Forelimb muscle (tissue), 1 donor: Measurements from ENCODE around the gene SVIL. TPM values are rescaled to one million over a fixed set of nuclear protein-coding genes. Genes with fewer than 3 reads are reported as not detected.
"Not testable (repeated sequence)": the region's sequence is repeated elsewhere in the genome, so short reads cannot be mapped to it uniquely, and the experiment has no call there.

Source experiments
- DNase-seq: peaks from one replicate; pipeline ENCODE4 v3.0.0-alpha.2; 2013; ENCODE audit warnings: low read depth
- polyA plus RNA-seq: library from polyadenylated mRNA; unstranded; fragments of 120-200 nt; gene quantifications from one replicate; pipeline ENCODE4 v1.2.1, GENCODE V29; 2013; ENCODE audit not compliant: insufficient read length

The SVIL gene
- polyA plus RNA-seq, 1 donor, result 223 TPM

DNA sequence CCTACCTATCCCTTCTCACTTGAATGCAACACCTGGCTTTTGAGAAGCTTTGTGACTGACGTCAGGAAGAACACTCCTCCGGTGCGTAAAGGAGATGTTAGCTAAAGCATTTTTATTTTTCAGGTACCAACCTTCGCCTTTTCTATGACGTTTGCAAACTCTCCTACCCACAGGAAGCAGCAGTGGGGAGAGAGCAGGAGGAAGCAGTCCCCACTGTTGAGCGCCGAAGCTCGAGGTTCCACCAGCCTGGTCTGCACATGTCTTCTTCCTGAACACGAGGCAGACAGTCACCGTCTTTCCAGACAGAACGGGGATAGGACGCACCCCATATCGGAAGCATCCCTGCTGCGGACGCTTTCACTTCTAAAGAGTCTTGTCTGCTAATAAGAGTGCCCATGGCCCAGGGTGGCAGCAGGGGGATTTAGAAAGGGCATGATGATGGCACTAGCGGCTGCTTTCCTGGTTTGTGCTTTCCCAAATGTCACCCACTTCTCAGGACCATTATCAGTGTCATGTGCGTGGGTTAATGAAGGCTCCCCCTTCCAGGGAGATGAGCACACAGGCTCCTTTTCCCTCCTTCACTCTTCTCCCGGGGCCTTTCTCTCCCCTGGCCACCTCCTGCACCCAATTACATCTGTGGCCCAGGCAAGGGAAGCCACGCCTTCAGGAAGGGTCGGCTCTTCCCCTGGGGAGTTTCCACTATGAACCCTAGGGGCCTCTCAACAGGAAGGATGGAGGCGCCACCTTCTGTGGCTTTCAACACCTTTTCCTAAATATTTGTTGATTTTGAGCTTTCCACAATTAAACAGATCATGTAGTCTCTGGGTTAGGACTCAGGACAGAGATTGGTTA is 147.5 kb downstream of the SVIL start:
- DNase-seq, result not testable (repeated sequence)

DNA sequence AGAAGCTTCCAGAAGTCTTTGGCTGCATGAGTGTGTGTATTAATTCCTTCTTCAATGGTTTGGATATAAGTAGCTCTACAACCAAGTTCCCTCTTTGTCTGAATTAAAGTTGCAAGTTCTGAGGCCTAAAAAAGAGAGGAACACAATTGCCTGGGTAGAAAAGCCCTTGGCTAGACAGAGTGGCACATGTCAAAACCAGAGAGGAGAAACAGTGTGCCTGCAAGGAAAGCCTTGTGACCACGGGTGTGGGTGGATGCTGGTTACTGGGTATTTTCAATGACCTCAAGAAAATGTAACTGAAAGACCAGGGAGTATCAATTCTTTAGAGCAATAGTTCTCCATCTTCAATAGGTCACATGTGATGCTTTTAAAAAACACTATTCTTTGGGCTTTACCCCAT is 148.3 kb downstream of the SVIL start:
- no peak for DNase-seq

DNA sequence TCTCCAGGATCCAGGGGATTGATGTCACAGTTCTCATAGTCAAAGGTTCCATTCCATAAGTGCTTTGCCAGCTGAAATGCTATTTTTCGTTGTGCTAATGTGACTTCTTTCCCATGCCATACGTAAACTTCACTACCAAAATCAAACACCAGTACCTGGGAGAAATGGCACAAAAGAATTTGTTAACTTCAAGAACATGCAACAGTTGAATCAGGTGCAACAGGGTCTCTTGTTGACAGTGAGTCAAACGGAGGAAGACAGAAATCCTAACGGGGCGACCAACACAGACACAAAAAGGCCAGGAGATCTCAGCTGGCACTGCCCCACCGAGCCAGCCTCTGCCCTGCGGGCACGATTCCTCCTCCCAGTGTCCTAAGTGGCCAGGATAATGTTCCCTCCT is 150.1 kb downstream of the SVIL start:
- not testable (repeated sequence) for DNase-seq

DNA sequence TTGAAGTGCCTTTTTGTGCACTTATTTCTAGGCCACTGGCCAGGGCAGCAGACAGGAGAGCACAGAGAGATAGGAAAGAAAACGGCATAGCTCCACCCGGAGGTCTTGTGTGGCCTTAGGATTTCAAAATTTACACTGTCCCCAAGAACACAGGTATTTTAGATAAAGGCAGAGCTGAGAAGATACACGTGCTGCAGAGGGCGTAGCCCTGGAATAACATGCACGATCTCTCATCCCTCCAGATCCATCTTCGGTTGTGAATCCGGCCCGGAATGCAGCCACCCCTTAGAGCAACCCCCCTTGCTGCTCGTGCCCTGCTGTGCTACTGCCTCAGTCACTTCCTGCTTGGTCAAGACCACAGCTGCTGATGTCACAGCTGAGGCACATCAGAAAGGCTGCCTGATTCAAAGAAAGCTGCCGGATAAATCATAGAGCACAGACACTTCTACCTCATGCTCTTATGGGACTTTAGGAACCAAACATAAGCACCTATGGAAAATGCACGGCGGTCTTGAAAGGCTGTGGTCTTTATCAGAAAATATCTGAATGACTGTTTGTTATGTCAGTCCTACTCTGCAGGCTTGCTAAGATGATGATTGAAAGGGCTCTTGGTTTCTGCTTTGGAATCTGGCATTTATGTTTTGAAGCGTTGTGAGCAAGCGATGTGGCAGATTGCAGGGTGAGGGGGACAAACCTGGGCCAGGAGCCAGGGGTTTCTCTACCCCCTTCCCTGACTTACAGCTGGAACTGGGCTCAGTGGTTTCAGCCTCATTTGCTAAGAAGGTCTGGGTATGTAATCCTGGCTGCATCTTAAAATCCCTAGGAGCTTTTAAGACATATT is 152.0 kb downstream of the SVIL start:
- DNase-seq, result no peak

DNA sequence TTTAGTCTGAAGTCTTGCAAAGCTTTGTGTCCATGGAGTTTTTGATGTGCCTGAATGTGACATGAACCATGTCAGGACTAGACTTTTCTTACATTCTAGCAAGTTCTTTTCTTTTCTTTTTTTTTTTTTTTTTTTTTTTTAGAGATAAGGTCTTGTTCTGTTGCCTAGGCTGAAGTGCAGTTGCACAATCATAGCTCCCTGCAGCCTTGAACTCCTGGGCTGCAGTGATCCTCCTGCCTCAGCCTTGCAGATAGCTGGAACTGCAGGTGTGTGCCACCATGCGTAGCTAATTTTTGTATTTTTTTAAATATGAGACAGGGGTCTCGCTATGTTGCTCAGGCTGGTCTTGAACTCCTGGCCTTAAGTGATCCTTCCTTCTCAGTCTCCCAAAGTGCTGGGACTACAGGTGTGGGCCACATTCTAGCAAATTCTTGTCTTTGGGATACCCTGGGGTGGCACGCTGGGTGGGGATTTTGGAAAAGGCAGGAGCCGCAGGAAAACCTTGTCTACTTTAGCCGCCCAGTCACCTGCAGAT is 152.8 kb downstream of the SVIL start:
- DNase-seq, result no peak

DNA sequence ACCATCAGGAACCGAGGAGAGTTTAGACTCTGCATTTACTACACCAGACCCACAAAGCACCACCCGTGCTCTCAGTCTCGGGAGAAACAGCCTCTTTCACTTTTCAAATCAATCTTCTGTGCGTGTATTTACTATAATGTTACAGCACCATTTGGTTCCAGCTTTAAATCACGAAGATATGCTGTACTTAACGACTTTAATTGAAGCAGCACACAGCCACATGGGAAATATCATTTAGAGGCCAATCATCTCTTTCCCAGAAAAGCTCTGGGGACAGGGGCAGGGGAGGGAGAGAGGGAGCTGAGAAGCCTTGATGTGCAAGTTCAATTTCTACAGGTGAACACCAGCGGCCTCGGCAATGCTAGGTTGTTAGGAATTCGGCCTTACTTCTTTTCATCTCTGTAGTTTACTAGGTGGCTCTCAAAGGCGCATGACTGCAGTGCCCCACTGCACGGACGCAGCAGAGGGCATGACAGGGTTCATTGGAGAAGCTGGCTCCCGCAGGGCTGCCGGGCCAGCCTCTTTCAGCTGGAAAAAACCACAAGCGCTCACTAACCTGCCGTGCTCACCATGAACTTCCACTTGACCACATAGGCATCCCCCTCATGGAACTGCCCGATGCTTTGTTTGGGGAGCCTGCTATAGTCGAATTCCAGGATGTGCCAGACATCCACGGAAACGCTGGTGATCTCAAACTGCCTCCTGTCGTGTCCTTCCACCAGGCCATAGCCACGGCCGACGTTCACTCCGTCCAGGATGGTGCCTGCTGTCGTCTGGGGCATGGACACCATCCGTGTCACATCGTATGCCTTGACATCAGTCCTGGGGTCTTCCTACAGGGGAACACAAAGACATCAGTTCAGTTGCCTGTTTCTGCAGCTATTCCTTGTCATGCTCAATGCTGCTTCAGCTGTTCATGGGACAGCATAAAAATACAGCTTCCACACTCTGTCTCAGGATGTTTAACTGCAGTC is 154.5 kb downstream of the SVIL start:
- DNase-seq, result no peak

DNA sequence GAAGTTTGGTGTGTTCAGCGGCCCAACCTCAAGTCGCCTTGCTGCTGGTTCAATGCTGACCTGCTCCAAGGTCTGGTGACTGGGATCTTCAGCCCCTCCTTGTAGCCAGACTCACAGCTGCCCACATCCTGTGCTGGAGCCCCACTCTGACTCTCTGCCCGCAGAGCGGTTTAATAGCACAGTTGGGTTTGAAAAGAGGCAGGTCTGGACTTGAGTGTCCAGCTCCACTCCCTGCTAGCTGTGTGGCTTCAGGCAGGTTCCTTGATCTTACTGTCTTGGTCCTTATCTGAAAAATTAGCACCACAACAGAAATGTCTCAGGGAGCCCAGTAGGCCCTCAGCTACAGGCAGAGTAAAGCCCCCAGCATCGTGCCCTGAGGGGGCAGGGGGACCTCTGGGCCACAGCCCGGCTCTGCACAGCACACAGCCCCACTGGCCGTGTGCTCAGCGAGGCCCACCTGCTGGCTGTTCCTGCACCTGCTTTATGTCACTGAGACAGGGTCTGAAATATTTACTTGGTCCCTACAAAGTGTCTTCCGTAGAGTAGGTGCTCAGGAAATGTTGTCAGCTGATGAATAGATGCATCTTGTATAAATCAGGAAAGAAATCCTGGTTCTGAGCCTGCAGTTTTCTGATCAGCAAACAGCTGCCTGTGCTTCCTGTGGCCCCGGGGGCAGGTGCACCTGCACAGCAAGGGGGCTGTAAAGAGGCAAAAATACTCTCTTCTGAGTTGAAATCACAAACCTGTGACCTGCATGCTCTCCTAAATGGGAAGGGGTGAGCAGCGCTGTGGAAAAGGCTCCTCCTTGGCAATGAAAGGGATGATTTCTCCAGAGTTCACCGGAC is 155.5 kb downstream of the SVIL start:
- DNase-seq, result no peak

DNA sequence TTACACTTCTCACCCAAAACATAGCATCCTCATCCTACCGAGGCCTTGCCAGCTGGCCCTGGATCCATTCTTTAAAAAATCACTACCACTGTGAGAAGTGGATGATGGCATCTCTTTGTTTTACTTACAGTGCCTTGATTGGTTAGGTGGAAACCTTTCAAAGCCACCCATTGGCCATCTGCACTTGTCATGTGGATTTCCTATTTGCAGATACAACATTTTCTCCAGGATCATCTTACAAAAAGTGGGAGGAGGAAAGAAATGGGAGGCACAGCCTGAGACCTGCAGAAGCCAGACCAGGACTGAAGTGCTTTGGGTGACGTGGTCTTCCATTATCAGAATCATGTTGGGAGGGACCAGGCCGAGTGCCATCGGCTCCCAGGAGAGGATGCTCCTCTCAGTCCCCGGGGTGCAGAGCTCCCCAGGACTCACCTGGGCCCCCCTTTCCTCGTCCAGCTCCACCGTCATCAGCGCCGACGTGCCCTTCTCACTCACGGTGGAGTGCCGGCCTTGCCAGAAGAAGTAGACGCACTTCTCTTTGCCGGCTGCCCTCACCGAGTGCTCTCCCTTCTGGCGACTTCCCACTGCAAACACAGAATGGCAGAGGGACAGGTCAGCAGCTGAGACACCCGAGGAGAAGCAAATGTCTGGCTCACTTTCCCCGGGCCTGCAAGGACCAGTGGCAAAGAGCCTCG is 161.2 kb downstream of the SVIL start:
- DNase-seq, result no peak

DNA sequence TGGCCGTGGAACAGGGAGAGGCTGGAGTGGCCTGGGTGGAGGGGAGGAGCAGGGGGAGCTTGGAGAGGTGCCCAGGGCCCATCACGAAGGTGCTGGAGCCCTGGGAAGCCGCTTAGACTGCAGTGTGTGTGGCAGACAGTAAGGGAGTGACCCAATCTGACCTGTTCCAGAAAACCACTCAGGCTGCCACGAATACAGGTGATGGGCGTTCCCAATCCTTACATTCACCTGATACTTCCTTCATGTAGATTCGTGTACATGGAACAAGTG is 161.7 kb downstream of the SVIL start:
- DNase-seq, result no peak

DNA sequence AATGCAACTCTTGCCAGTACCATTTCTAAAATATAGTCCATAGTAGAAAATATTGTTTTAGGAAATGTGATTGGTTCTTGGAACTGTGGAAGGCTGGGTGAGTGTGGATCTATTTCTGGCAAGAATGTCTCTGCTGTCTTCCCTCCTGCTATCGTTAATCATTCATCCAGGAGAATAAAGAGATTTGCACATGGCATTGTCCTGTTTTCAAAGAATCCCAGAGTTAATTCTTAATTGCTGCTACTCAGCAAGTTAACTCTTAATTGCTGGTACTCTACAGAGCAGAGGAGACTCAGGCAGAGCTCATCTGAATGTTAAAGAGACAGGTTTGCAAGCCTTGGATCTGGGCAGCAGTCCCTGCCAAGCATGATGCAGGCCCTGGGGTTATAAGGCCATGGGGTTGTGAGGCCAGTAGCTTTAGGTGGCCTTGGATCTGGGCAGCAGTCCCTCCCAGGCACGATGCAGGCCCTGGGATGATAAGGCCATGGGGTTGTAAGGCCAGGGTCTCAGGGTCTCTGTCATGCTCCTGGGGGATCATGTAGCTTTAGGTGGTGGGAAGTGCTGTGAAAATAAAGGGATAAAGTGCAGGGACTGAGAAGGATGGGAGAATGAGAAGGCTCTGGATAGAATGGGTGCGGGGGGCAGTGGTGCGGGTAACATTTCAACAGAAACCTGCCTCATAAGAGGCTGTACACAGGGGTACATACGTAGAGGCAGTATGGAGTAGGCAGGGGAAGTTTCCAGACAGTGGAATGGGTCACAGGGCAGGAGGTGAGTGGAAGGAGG is 162.3 kb downstream of the SVIL start:
- no peak for DNase-seq

DNA sequence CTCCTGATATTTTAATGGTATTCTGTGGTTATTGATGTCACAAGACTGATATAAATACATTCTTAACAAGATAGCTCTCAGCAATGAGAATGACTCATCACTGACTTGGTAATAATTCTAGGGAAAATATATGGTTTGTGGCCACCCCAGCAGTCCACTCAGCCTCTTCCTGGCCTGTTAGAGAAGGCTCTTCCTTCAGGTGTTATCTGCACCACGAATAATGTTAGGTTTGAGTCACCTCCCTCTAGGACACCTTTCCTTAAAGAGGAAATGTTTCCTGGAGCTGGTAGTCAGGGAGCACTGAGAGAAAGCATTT is 163.3 kb downstream of the SVIL start:
- DNase-seq, result no peak

DNA sequence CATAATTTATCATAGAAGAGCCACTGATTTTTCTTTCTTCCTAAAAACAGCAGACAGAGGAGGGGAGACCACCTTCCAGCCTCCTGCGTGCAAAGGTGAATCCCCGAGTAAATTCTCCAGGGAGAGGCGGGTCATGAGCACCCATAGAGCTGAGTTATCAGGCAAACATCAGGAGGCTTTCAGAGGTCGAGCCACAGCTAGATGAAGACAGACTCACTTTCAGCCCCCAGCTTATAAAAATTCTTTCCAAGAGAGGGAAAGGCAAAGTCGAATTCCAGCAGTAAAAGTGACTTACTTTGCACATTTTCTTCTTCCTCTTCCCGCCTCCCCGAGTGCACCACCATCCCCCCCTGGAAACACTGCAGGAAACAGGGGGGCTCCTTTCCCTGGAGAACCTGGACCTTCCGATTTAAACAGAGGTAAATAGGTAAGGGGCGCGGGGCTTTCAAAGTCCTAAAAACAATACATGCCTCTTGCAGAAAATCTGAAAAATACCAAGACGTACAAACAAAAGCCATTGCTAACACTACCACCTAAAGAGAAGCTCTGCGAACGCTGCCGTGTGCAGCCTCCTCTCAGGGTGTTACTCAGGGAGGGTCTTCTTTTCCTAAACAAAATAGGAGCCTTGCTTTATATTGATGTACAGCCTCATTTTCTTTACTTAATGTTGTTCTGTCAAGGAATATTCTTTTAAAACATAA is 163.8 kb downstream of the SVIL start:
- no peak for DNase-seq

DNA sequence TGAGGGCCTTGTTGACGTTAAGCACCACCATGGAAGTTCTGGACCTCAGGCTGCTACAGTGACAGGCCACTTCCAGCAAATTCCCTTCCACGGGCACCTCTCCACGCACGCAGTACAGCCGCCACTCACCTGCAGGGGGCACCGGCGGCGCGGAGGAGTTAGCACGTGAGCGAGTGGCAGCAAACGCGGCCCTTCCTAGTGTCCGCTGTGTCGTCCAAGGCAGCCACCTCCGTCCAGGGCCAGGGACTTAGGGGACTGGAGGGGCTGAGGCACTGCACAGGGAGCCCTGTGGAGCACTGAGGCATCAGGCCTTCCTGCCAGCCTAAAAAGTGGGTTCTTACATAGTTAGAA is 164.4 kb downstream of the SVIL start:
- no peak for DNase-seq

DNA sequence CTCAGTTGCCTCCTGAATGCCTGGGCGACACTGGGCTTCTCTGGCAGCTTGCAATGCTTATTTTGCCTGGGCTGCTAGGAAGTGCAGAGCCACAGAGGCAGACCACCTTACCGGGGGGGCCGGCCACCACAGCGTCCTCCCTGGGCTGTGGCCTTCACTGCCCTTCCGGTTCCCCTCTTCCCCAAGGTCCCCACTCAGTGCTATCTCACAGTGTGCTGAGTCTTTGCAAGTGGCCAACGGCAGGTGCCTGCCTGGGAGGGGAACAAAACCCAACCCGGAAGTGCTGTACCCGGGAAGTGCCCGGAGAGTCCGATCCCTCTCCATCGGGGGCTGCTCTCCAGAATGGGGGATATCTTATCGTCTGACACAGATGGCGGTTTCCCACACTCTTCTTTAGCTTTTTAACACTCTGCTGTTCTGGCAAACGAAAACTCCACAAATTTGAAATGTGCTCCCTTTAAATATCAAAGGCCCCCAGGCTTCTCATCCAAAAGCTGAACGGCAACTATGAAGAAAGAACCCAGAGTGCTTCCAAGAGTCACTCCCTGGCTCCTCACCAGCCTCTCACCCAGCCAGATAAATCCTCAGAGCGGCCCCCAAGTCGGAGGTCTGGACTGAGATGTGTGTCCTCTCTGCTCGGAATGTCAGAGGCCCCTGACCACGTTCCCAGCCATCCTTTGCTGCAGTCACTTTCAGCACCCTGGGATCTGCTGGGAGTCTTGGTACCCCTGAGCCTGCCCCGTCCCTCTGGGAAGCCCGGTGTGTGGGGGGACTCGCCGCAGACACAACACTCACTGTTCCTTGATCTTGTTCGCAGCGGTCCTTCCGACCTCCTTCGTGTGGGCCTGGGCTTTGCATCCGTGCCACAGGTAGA is 165.1 kb downstream of the SVIL start:
- no peak for DNase-seq

DNA sequence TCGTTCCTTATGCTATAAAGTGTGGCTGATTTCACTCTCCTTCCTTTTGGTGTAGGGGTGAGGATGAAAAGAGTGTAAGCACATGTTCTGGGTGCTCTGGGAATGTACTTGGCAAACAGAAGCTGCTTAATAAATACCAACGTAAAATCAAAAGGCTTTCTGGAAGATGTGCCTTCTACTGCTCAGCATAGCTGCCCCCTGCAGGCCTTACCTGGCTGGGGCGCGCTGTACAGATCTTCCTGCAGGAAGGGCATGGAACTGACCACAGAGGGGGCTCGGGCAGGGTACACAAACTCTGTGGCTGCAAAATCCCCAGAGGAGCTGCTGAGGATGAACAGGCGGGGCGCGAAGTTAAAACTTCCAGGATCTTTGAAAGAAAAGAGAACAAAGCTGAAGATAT is 169.4 kb downstream of the SVIL start:
- DNase-seq, result no peak

DNA sequence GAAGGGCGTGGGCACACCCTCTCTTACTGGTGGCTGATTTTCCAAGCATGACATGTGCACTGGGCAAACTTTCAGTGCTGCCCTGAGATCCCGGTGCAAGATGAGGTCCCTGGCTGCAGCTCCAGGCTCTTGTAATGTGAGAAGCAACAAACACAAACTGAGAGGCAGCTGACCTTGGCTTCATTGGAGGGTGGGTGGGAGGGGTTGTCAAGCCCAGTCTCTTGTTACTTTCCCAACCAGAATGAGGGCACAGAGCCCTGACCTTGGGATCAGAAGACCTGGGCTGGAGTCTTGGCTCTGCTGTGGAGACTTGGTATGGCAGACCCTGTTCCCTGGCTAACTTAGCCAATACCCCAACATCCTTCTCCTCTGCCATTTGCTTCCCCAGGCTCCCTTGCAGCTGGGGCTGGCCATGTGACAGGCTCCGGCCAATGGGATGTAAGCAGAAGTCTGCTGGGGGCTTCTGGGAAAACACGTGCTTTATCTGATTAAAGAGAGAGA is 170.1 kb downstream of the SVIL start:
- DNase-seq, result not testable (repeated sequence)

DNA sequence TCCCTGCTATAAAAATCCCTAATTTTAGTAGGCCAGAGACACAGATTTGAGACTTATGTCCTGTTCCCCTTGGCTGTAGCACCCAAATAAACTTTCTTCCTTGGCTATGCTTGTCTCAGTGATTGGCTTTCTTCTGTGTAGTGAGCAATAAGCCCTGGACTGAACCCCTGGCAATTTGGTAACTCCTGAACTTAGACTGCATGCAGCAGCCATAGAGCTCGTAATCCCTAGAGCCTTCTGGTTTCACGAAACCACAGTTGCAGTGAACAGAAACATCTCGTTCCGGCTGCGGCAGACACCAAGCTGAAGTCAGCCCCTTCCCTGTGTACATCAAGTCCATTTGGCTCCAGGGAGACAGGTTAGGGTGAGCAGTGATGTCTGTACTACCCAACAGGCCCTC is 173.7 kb downstream of the SVIL start:
- DNase-seq, result no peak

DNA sequence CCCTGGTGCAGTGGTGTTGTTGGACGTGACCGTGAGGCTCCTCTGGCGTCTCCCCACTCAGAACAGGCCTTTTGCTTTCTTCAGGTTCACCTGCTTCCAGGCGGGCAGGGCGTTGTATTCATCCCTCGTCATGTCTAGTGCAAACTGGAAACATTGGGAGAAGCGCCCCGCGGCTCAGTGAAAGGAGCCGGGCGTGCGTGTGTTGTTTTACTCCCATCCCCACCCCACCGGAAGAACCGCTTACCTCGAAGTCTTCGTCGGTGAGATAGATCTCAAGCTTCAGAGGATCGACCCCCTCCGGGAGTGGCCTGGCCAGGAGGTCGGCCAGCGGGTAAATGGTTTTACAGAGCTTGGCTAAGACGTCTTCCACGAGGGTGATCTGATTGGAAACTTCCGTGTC is 176.6 kb downstream of the SVIL start:
- DNase-seq, result not testable (repeated sequence)
